Measurements from ENCODE around the gene PDCD7. TPM values are rescaled to one million over a fixed set of nuclear protein-coding genes. Genes with fewer than 3 reads are reported as not detected.
"Not testable (repeated sequence)": the region's sequence is repeated elsewhere in the genome, so short reads cannot be mapped to it uniquely, and the experiment has no call there.

The PDCD7 gene
- total RNA-seq, 2 experiments from 2014 or later, result 33.8 to 35.1 TPM

GRCh38 chr15:65156692-65157091 lies 23.1 kb upstream of the PDCD7 start:
- CTCF ChIA-PET, result interaction anchor here (0.8 kb wide), 1 partner anchor 10 kb away, joined by 3 read pairs; no protein-coding TSS in a partner anchor
- DNase-seq, result no peak
- no peak for ATAC-seq
- H3K4me1 Mint-ChIP-seq (ENCODE audit: low read depth), result no peaks in the 10 kb centered on the region
- POLR2A ChIA-PET, result no interaction called here
- no peaks in the 10 kb centered on the region for H3K27me3 Mint-ChIP-seq
- no peak overlapping the region for H3K27ac Mint-ChIP-seq
- H3K4me3 Mint-ChIP-seq, result no peak overlapping the region
- TF ChIP-seq, protein P1, sequence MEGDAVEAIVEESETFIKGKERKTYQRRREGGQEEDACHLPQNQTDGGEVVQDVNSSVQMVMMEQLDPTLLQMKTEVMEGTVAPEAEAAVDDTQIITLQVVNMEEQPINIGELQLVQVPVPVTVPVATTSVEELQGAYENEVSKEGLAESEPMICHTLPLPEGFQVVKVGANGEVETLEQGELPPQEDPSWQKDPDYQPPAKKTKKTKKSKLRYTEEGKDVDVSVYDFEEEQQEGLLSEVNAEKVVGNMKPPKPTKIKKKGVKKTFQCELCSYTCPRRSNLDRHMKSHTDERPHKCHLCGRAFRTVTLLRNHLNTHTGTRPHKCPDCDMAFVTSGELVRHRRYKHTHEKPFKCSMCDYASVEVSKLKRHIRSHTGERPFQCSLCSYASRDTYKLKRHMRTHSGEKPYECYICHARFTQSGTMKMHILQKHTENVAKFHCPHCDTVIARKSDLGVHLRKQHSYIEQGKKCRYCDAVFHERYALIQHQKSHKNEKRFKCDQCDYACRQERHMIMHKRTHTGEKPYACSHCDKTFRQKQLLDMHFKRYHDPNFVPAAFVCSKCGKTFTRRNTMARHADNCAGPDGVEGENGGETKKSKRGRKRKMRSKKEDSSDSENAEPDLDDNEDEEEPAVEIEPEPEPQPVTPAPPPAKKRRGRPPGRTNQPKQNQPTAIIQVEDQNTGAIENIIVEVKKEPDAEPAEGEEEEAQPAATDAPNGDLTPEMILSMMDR (IDR thresholded peaks at IDR 0.05), result no peak
- H3K36me3 Mint-ChIP-seq (ENCODE audit: low read depth), result peaks cover 30% of the 10 kb centered on the region
- intact Hi-C loops (cut with micrococcal nuclease), result no loop called here
- H3K9me3 Mint-ChIP-seq, result no peaks in the 10 kb centered on the region

GRCh38 chr15:65154720-65155119 lies 21.1 kb upstream of the PDCD7 start:
- DNase-seq (no peak), ATAC-seq (no peak)
- intact Hi-C loops (cut with micrococcal nuclease), result no loop called here
- Mint-ChIP-seq H3K9me3 (no peaks in the 10 kb centered on the region), H3K4me1 (ENCODE audit: low read depth) (no peaks in the 10 kb centered on the region), H3K4me3 (no peak overlapping the region), H3K36me3 (ENCODE audit: low read depth) (peaks cover 30% of the 10 kb centered on the region), H3K27me3 (no peaks in the 10 kb centered on the region), H3K27ac (no peak overlapping the region)
- CTCF ChIA-PET, result no interaction called here
- POLR2A ChIA-PET, result no interaction called here
- TF ChIP-seq, protein P1 (IDR thresholded peaks at IDR 0.05), result no peak

- TF ChIP-seq, protein P1 (IDR thresholded peaks at IDR 0.05), result no peak
- Mint-ChIP-seq H3K27ac (no peak overlapping the region), H3K4me1 (ENCODE audit: low read depth) (no peaks in the 10 kb centered on the region), H3K36me3 (ENCODE audit: low read depth) (peaks cover 8% of the 10 kb centered on the region), H3K27me3 (no peaks in the 10 kb centered on the region), H3K4me3 (no peak overlapping the region), H3K9me3 (no peaks in the 10 kb centered on the region)
- ATAC-seq, result no peak
- no peak for DNase-seq
- ChIA-PET POLR2A (no interaction called here), CTCF (interaction anchor here (1.2 kb wide), 1 partner anchor 11 kb away, joined by 3 read pairs; no protein-coding TSS in a partner anchor)
- intact Hi-C loops (cut with micrococcal nuclease), result no loop called here
Observed at GRCh38 chr15:65147902-65148301, 14.3 kb upstream of the PDCD7 start.

DNA sequence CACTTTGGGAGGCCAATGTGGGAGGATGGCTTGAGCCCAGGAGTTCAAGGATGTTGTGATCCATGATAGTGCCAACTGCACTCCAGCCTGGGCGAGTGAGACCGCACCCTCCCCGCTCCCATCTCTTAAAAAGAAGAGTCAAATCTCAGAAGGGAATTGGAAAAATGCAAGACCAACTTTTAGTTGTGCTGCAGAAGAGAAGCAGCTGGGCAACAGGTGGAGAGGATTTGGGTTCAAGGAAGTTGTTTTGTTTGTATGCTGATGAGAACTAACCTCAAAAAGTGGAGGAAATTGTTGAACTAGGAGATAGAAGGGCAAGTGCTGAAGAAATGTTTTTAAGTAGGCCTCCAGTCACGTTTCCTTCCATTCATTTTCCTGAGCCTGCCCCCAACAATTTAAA lies 12.8 kb upstream of the PDCD7 start:
- TF ChIP-seq, protein P1 (IDR thresholded peaks at IDR 0.05), result no peak
- no peak overlapping the region for H3K4me3 Mint-ChIP-seq
- ChIA-PET CTCF (no interaction called here), POLR2A (no interaction called here)
- intact Hi-C loops (cut with micrococcal nuclease), result no loop called here
- H3K27ac Mint-ChIP-seq, result no peak overlapping the region
- ATAC-seq (no peak), DNase-seq (no peak)
- H3K9me3 Mint-ChIP-seq, result no peaks in the 10 kb centered on the region
- peaks cover 3% of the 10 kb centered on the region for H3K36me3 Mint-ChIP-seq (ENCODE audit: low read depth)
- H3K4me1 Mint-ChIP-seq (ENCODE audit: low read depth), result no peaks in the 10 kb centered on the region
- no peaks in the 10 kb centered on the region for H3K27me3 Mint-ChIP-seq

DNA sequence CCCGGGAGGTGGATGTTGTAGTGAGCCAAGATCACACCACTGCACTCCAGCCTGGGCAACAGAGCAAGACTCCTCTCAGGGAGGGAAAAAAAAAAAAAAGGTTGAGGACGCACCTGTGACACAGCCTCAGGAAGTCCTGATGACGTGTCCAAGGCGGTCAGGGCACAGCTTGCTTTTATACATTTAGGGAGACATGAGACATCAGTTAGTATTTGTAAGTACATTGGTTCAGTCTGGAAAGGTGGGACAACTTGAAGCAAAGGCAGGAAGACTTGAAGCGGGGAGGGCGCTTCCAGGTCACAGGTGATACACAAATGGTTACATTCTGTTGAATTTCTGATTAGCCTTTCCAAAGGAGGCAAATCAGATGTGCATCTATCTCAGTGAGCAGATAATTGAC lies 5.0 kb upstream of the PDCD7 start:
- H3K36me3 Mint-ChIP-seq (ENCODE audit: low read depth); ATAC-seq; H3K4me1 Mint-ChIP-seq (ENCODE audit: low read depth); POLR2A ChIA-PET; H3K9me3 Mint-ChIP-seq; H3K27me3 Mint-ChIP-seq; H3K27ac Mint-ChIP-seq; intact Hi-C loops (cut with micrococcal nuclease); DNase-seq; H3K4me3 Mint-ChIP-seq: not testable (repeated sequence)
- CTCF ChIA-PET, result interaction anchor here (0.6 kb wide), 1 partner anchor 85 kb away, joined by 4 read pairs; no protein-coding TSS in a partner anchor

DNA sequence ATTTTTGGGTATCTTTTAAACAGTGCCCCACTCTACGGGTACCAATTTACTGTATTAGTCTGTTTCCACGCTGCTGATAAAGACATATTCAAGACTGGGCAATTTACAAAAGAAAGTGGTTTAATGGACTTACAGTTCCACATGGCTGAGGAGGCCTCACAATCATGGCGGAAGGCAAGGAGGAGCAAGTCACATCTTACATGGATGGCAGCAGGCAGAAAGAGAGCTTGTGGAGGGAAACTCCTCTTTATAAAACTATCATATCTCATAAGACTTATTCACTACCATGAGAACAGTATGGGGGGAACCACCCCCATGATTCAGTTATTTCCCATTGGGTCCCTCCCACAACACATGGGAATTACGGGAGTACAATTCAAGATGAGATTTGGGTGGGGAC lies 4.3 kb upstream of the PDCD7 start:
- H3K4me3 Mint-ChIP-seq; H3K27me3 Mint-ChIP-seq; H3K27ac Mint-ChIP-seq; intact Hi-C loops (cut with micrococcal nuclease); POLR2A ChIA-PET; H3K4me1 Mint-ChIP-seq (ENCODE audit: low read depth); H3K9me3 Mint-ChIP-seq; DNase-seq; ATAC-seq; CTCF ChIA-PET: not testable (repeated sequence)
- peaks cover 10% of the 10 kb centered on the region for H3K36me3 Mint-ChIP-seq (ENCODE audit: low read depth)

DNA sequence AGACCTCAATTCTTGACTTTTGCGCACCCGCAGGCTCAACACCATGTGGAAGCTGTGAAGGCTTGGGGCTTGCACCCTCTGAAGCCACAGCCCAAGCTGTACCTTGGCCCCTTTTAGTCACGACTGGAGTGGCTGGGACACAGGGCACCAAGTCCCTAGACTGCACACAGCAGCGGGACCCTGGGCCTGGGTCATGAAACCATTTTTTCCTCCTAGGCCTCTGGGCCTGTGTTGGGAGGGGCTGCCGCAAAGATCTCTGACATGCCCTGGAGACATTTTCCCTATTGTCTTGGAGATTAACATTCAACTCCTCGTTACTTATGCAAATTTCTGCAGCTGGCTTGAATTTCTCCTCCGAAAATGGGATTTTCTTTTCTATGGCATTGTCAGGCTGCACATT lies 3.5 kb upstream of the PDCD7 start:
- intact Hi-C loops (cut with micrococcal nuclease); CTCF ChIA-PET; H3K27ac Mint-ChIP-seq; H3K9me3 Mint-ChIP-seq; H3K4me1 Mint-ChIP-seq (ENCODE audit: low read depth); ATAC-seq; H3K4me3 Mint-ChIP-seq; POLR2A ChIA-PET; DNase-seq; H3K27me3 Mint-ChIP-seq: not testable (repeated sequence)
- H3K36me3 Mint-ChIP-seq (ENCODE audit: low read depth), result peaks cover 10% of the 10 kb centered on the region

Data from activated CD8-positive, alpha-beta T cell treated with anti-CD3 and anti-CD28 coated beads for 36 hours (primary cell).